22Rv1 (cell line): ENCODE measurements around the gene ZNF618.

Experiments
- CTCF ChIP-seq: fragments of 450-650 bp; IDR thresholded peaks from 2 replicates; pipeline ENCODE4 v1.5.1; 2017; ENCODE audit warnings: mild to moderate bottlenecking
- ZFX ChIP-seq: fragments of 450-650 bp; IDR thresholded peaks from 2 replicates; pipeline ENCODE4 v1.6.1; 2017; ENCODE audit warnings: antibody characterized with exemption, borderline replicate concordance

GRCh38 chr9:114077162-114077837 lies 201.2 kb downstream of the ZNF618 start:
- TF ChIP-seq CTCF, result no peak
- no peak for TF ChIP-seq ZFX
